Upper lobe of right lung (tissue), 1 donor: Measurements from ENCODE around the gene CORO1C. TPM values are rescaled to one million over a fixed set of nuclear protein-coding genes. Genes with fewer than 3 reads are reported as not detected.
"Not testable (repeated sequence)": the region's sequence is repeated elsewhere in the genome, so short reads cannot be mapped to it uniquely, and the experiment has no call there.

ENCODE experiments used
- ATAC-seq: fragments of 200-7000 bp; cut with Tn5 transposase; one replicate; pipeline ENCODE4 v1.9.1; 2020; ENCODE audit warnings: mild to moderate bottlenecking, moderate library complexity
- DNase-seq: peaks from one replicate; pipeline ENCODE4 v3.0.0-alpha.2; 2020
- H3K27ac ChIP-seq: fragments of 200-600 bp; one replicate; pipeline ENCODE4 v1.8.0; 2022
- H3K27me3 ChIP-seq: fragments of 200-600 bp; one replicate; pipeline ENCODE4 v1.8.0; 2022; ENCODE audit warnings: mild to moderate bottlenecking
- H3K36me3 ChIP-seq: fragments of 200-600 bp; one replicate; pipeline ENCODE4 v1.8.0; 2022
- H3K4me1 ChIP-seq: fragments of 200-600 bp; one replicate; pipeline ENCODE4 v1.8.0; 2022
- H3K4me3 ChIP-seq: fragments of 200-600 bp; one replicate; pipeline ENCODE4 v1.8.0; 2022; ENCODE audit warnings: mild to moderate bottlenecking
- H3K9me3 ChIP-seq: fragments of 200-600 bp; one replicate; pipeline ENCODE4 v1.8.0; 2022
- CTCF ChIP-seq: fragments of 200-600 bp; IDR thresholded peaks from one replicate; pipeline ENCODE4 v1.8.0; 2022; ENCODE audit warnings: antibody characterized with exemption
- intact Hi-C: fragments of 100-400 bp; cut with DNase I; formaldehyde crosslinking; loops from one replicate; pipeline ENCODE4 v1.11.0; 2022
- total RNA-seq: library from RNA; stranded (reverse); fragmentation: NEBNext Ultra II Directional; extraction: Animal tissue kit (Norgen Biotek cat#: 25700); gene quantifications from one replicate; pipeline ENCODE4 v1.2.1, GENCODE V29; 2021
- donor health status: DM: no; HTN: yes; CAD: no; lungs with severe emphysema.

Gene CORO1C
- total RNA-seq, 1 donor from 2014 or later: 257 TPM

DNA sequence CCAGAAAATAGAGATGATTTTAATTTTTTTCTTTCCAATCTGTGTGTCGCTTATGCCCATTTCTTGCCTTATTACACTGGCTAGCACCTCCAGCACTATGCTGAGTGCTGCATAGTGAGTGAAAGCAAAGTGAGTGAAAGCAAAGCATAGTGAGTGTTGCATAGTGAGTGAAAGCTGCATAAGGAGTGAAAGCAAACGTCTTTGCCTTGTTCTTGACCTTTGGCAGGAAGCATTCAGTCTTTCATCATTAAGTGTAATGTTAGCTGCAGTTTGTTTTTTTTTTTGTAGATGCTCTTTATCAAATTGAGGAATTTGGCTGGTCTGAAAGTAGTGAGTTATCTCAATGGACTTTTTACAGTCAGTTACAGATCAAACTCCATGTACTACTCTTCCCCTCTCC, 6.9 kb upstream of the CORO1C start:
- intact Hi-C loops: no loop called here
- H3K9me3 ChIP-seq: no peaks in the 10 kb centered on the region
- DNase-seq: no peak

DNA sequence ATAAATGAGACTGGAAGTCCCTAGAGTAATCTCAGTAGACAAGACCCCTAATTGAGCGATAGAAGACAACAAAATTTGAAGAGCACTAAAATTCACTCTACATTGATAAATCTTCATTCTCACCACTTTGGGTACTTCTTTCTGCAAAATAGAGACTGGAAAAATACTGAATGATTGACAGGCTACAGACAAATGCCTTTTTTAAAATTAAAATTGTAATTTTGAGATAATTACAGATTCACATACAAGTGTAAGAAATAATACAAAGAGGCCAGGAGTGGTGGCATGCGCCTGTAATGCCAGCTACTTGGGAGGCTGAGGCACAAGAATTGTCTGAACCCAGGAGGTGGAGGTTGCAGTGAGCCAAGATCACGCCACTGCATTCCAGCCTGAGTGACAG, 4.5 kb upstream of the CORO1C start:
- Histone ChIP-seq H3K36me3 (no peaks in the 10 kb centered on the region), H3K4me3 (no peak overlapping the region), H3K27ac (no peak overlapping the region), H3K9me3 (no peaks in the 10 kb centered on the region), H3K27me3 (no peaks in the 10 kb centered on the region), H3K4me1 (peaks cover 5% of the 10 kb centered on the region)
- no peak for TF ChIP-seq CTCF
- intact Hi-C loops: no loop called here
- ATAC-seq: no peak
- DNase-seq: no peak

More for the DNA sequence above, 6.9 kb upstream of the CORO1C start:
- Histone ChIP-seq H3K4me3 (no peak overlapping the region), H3K27ac (no peak overlapping the region), H3K36me3 (no peaks in the 10 kb centered on the region), H3K27me3 (no peaks in the 10 kb centered on the region), H3K4me1 (no peaks in the 10 kb centered on the region)
- no peak for TF ChIP-seq CTCF
- ATAC-seq: peak; percentile 39

GRCh38 chr12:108734200-108734906, 3.0 kb upstream of the CORO1C start:
- intact Hi-C loops: no loop called here

GRCh38 chr12:108733230-108733531, 1.9 kb upstream of the CORO1C start:
- H3K27me3 ChIP-seq, H3K27ac ChIP-seq, DNase-seq, H3K36me3 ChIP-seq, H3K9me3 ChIP-seq, intact Hi-C loops, ATAC-seq, H3K4me3 ChIP-seq: not testable (repeated sequence)
- H3K4me1 ChIP-seq: peaks cover 14% of the 10 kb centered on the region

More at GRCh38 chr12:108734200-108734906, 3.0 kb upstream of the CORO1C start:
- H3K36me3 ChIP-seq: no peaks in the 10 kb centered on the region
- ATAC-seq: no peak
- no peak for TF ChIP-seq CTCF
- H3K9me3 ChIP-seq: no peaks in the 10 kb centered on the region
- peak overlapping the region; percentile 30 for H3K27ac ChIP-seq
- peaks cover 6% of the 10 kb centered on the region for H3K4me1 ChIP-seq
- no peak overlapping the region for H3K4me3 ChIP-seq
- no peak for DNase-seq
- no peaks in the 10 kb centered on the region for H3K27me3 ChIP-seq

GRCh38 chr12:108732489-108733229, 1.3 kb upstream of the CORO1C start:
- no peaks in the 10 kb centered on the region for H3K36me3 ChIP-seq
- no peak for TF ChIP-seq CTCF
- H3K27me3 ChIP-seq: no peaks in the 10 kb centered on the region
- intact Hi-C loops: no loop called here
- no peaks in the 10 kb centered on the region for H3K9me3 ChIP-seq
- ATAC-seq (no peak), DNase-seq (no peak)
- peaks cover 14% of the 10 kb centered on the region for H3K4me1 ChIP-seq
- peak overlapping the region; percentile 91 for H3K27ac ChIP-seq
- peak overlapping the region; percentile 83 for H3K4me3 ChIP-seq

- Histone ChIP-seq H3K4me3 (peak overlapping the region; percentile 83), H3K4me1 (peaks cover 14% of the 10 kb centered on the region), H3K9me3 (no peaks in the 10 kb centered on the region), H3K36me3 (no peaks in the 10 kb centered on the region), H3K27ac (peak overlapping the region; percentile 91), H3K27me3 (no peaks in the 10 kb centered on the region)
- ATAC-seq (peak; percentile 86), DNase-seq (peak; percentile 100)
- intact Hi-C loops: no loop called here
- no peak for TF ChIP-seq CTCF
Measured at GRCh38 chr12:108731866-108732461, 646 bp upstream of the CORO1C start.
